Ovary (tissue), 1 donor: ENCODE results near the gene HRH2.

ENCODE experiments used
- EP300 ChIP-seq: sonication (generic); formaldehyde crosslinking; IDR thresholded peaks from one replicate; pipeline ENCODE4 v1.6.1; 2017; ENCODE audit warnings: antibody characterized with exemption
- POLR2A ChIP-seq: fragments of 450-650 bp; IDR thresholded peaks from one replicate; pipeline ENCODE4 v1.6.1; 2017; ENCODE audit warnings: antibody characterized with exemption, mild to moderate bottlenecking, moderate library complexity

DNA sequence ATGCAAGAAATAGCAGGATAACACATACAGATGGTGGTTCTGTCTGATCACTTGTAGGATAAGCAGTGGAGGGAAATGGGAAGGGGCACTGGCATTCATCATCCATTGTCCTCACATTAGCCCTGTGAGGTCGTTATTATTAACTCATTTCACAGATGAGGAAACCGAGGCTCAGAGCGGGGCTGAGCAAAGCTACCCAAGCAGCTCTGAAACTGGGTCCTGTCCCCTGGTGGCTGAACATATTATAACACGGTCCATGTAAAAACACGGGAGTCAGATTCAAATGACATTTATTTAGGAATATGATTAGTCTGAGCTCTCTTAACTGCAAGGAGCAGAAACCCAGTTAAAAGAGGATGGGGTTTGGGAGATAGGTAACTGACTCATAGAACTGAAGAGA, 43.1 kb downstream of the HRH2 start:
- no peak for TF ChIP-seq POLR2A
- no peak for TF ChIP-seq EP300
